GM18526 (cell line): ENCODE measurements around the gene SLCO2A1.

Source experiments
- POLR2A ChIP-seq: IDR thresholded peaks from 3 replicates; pipeline ENCODE4 v1.6.1; 2011; ENCODE audit not compliant: insufficient read length; ENCODE audit errors: extremely low read depth

The SLCO2A1 gene

GRCh38 chr3:134066651-134067530, 37.2 kb upstream of the SLCO2A1 start:
- TF ChIP-seq POLR2A = no peak

GRCh38 chr3:134066158-134066541, 36.4 kb upstream of the SLCO2A1 start:
- TF ChIP-seq POLR2A = no peak

- TF ChIP-seq POLR2A = no peak
Observed at GRCh38 chr3:134065252-134066157, 35.8 kb upstream of the SLCO2A1 start.

- TF ChIP-seq POLR2A = no peak
Observed at GRCh38 chr3:134064081-134064480, 34.4 kb upstream of the SLCO2A1 start.

- no peak for TF ChIP-seq POLR2A
Observed at GRCh38 chr3:134061401-134061800, 31.7 kb upstream of the SLCO2A1 start.

- TF ChIP-seq POLR2A = no peak
Observed at GRCh38 chr3:134060561-134061385, 31.0 kb upstream of the SLCO2A1 start.

- no peak for TF ChIP-seq POLR2A
Observed at GRCh38 chr3:134059671-134060560, 30.2 kb upstream of the SLCO2A1 start.

- no peak for TF ChIP-seq POLR2A
Observed at GRCh38 chr3:134059035-134059601, 29.4 kb upstream of the SLCO2A1 start.

- no peak for TF ChIP-seq POLR2A
Observed at GRCh38 chr3:134057654-134058110, 28.0 kb upstream of the SLCO2A1 start.

GRCh38 chr3:134057006-134057653, 27.4 kb upstream of the SLCO2A1 start:
- TF ChIP-seq POLR2A = no peak

- no peak for TF ChIP-seq POLR2A
Observed at GRCh38 chr3:134056464-134056891, 26.8 kb upstream of the SLCO2A1 start.

GRCh38 chr3:134055661-134056060, 25.9 kb upstream of the SLCO2A1 start:
- TF ChIP-seq POLR2A = no peak

- no peak for TF ChIP-seq POLR2A
Observed at GRCh38 chr3:134054881-134055280, 25.2 kb upstream of the SLCO2A1 start.
